Right lobe of liver (tissue), 6 donors: ENCODE data around the gene BABAM1. TPM values are rescaled to one million over a fixed set of nuclear protein-coding genes. Genes with fewer than 3 reads are reported as not detected.

Source experiments
- ATAC-seq, 4 donors: fragments of 200-7000 bp; cut with Tn5 transposase; one replicate each; pipeline ENCODE4 v1.9.1; 2020; ENCODE audit warnings: mild to moderate bottlenecking in 4 of 4, moderate library complexity in 4 of 4
- DNase-seq, 3 donors: peaks; one replicate each; pipeline ENCODE4 v3.0.0-alpha.2; 2020
- H3K27ac ChIP-seq, 3 donors: fragments of 200-600 bp; one replicate each; pipeline ENCODE4 v1.8.0; 2022
- H3K27me3 ChIP-seq, 2 donors: fragments of 200-600 bp; one replicate each; pipeline ENCODE4 v1.8.0; 2022
- H3K36me3 ChIP-seq, 4 donors: fragments of 200-600 bp; sonication (generic) in 1 of 4; one replicate each; pipeline versions ENCODE4 v1.5.1 to v1.8.0; 2017 to 2022; ENCODE audit warnings: control low read depth in 1 of 4
- H3K4me1 ChIP-seq, 4 donors: fragments of 200-600 bp; sonication (generic) in 1 of 4; one replicate each; pipeline versions ENCODE4 v1.5.1 to v1.8.0; 2017 to 2022; ENCODE audit warnings: control low read depth in 1 of 4
- H3K4me3 ChIP-seq, 3 donors: fragments of 200-600 bp; one replicate each; pipeline ENCODE4 v1.8.0; 2022
- H3K9me3 ChIP-seq, 4 donors: fragments of 200-600 bp; sonication (generic) in 1 of 4; one replicate each; pipeline versions ENCODE4 v1.5.1 to v1.8.0; 2017 to 2022; ENCODE audit warnings: control low read depth in 1 of 4
- POLR2A ChIP-seq: fragments of 450-650 bp; IDR thresholded peaks from one replicate; pipeline ENCODE4 v1.6.1; 2017; ENCODE audit warnings: antibody characterized with exemption, mild to moderate bottlenecking
- WGBS: methylation state at CpG from one replicate; pipeline ENCODE4 v1.1.6; 2018; ENCODE audit warnings: low coverage, low lambda C conversion rate; ENCODE audit not compliant: insufficient coverage; ENCODE audit errors: missing lambda C conversion rate; 5-methylcytosine and 5-hydroxymethylcytosine counted together
- intact Hi-C, 2 donors: fragments of 100-400 bp; cut with DNase I; formaldehyde crosslinking; loops; one replicate each; pipeline versions ENCODE4 v1.11.2 to v1.14.1; 2022
- total RNA-seq, 6 experiments: library from RNA; depleted of rRNA in 2 of 6; stranded (reverse); fragments of >200 nt in 2 of 6; fragmentation: NEBNext Ultra II Directional in 3 of 6; extraction: Animal tissue kit (Norgen Biotek cat#: 25700) in 3 of 6; gene quantifications; one replicate each; pipeline versions ENCODE4 v1.1.0 to v1.2.4, GENCODE V29; 2016 to 2023
- TF ChIP-seq, protein P1 (sequence below), 4 donors: fragments of 200-600 bp in 3 of 4; fragments of 450-650 bp in 1 of 4; IDR thresholded peaks; one replicate each; pipeline versions ENCODE4 v1.5.1 to v1.8.0; 2016 to 2022; ENCODE audit warnings: antibody characterized with exemption in 4 of 4, mild to moderate bottlenecking in 2 of 4
- donor health status: DM: no; HTN: yes; CAD: no.
- donor health status: DM: no; HTN: no; CAD: no.
- donor health status: DM: no; HTN: no; CAD: no.
- donor health status: DM: no; HTN: yes; CAD: no.
- donor health status: DM: no; HTN: yes; CAD: no.

The BABAM1 gene
- total RNA-seq, 6 experiments from 2014 or later: 29.2 to 51.3 (median 37.9) TPM

DNA sequence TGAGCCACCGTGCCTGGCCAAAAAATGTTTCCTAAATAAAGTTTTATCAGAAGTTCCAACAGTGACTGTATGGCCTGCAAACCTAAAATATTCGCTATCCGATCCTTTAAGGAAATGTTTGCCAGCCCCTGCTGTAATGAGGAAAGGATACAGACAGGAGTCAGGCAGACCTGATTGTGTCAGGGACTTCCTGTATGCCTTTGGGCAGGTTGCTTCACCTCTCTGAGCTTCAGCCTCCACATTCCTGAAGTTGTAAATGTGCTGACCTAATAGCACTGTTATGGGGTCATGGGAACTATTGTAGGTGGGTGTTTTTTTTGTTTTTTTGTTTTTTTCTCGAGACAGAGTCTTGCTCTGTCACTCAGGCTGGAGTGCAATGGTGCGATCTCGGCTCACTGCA lies 29.7 kb downstream of the BABAM1 start:
- peaks cover 0 to 2% (median 0%) of the 10 kb centered on the region in 4 donors for H3K36me3 ChIP-seq
- no peak for TF ChIP-seq POLR2A
- TF ChIP-seq, protein P1, sequence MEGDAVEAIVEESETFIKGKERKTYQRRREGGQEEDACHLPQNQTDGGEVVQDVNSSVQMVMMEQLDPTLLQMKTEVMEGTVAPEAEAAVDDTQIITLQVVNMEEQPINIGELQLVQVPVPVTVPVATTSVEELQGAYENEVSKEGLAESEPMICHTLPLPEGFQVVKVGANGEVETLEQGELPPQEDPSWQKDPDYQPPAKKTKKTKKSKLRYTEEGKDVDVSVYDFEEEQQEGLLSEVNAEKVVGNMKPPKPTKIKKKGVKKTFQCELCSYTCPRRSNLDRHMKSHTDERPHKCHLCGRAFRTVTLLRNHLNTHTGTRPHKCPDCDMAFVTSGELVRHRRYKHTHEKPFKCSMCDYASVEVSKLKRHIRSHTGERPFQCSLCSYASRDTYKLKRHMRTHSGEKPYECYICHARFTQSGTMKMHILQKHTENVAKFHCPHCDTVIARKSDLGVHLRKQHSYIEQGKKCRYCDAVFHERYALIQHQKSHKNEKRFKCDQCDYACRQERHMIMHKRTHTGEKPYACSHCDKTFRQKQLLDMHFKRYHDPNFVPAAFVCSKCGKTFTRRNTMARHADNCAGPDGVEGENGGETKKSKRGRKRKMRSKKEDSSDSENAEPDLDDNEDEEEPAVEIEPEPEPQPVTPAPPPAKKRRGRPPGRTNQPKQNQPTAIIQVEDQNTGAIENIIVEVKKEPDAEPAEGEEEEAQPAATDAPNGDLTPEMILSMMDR (IDR thresholded peaks at IDR 0.05): no peak
- H3K27ac ChIP-seq: no peak overlapping the region
- no peaks in the 10 kb centered on the region for H3K9me3 ChIP-seq
- 81% methylated on average over 3 of the region's 6 CpGs for WGBS
- intact Hi-C loops: no loop called here
- no peak overlapping the region for H3K4me3 ChIP-seq
- no peaks in the 10 kb centered on the region for H3K4me1 ChIP-seq
- no peaks in the 10 kb centered on the region for H3K27me3 ChIP-seq
- DNase-seq: no peak
- ATAC-seq: no peak

DNA sequence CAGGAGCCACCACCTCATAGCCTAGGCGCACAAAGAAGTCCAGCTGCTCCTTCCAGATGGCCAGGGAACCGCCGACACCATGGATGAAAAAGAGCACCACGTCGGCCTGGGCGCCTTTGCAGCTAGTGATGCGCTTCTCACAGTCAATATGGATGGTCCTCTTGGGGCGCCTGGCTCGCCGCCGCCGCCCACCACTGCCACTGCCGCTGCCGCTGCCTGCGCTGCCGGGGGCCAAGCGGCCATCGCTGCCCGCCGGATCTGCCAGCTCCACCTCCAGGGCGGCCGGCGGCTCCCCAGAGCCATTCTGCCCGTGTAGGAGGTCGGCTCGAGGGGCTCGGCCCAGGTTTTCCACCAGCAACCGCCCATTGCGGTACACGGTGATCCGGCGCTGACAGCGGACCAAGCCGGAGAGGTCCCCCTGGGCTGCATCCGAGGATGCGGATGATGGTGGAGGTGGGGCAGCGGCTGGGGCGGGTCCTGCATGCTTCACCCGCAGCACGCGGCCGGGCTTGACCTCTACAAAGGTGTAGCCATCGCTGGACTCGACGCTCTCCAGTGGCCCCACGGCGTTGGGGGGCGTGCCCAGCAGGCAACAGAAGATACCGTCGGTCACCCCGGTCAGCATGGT lies 33.9 kb downstream of the BABAM1 start:
- 90% methylated on average over 2 of the region's 51 CpGs for WGBS
- intact Hi-C loops: no loop called here
- Histone ChIP-seq H3K4me1 (peaks cover 0 to 22% (median 10%) of the 10 kb centered on the region in 4 donors), H3K9me3 (no peaks in the 10 kb centered on the region), H3K36me3 (peaks cover 0 to 2% (median 0%) of the 10 kb centered on the region in 4 donors), H3K27ac (no peak overlapping the region), H3K4me3 (no peak overlapping the region), H3K27me3 (no peaks in the 10 kb centered on the region)
- DNase-seq: no peak
- no peak for ATAC-seq
- no peak for TF ChIP-seq POLR2A
- TF ChIP-seq, protein P1 (IDR thresholded peaks at IDR 0.05): no peak

DNA sequence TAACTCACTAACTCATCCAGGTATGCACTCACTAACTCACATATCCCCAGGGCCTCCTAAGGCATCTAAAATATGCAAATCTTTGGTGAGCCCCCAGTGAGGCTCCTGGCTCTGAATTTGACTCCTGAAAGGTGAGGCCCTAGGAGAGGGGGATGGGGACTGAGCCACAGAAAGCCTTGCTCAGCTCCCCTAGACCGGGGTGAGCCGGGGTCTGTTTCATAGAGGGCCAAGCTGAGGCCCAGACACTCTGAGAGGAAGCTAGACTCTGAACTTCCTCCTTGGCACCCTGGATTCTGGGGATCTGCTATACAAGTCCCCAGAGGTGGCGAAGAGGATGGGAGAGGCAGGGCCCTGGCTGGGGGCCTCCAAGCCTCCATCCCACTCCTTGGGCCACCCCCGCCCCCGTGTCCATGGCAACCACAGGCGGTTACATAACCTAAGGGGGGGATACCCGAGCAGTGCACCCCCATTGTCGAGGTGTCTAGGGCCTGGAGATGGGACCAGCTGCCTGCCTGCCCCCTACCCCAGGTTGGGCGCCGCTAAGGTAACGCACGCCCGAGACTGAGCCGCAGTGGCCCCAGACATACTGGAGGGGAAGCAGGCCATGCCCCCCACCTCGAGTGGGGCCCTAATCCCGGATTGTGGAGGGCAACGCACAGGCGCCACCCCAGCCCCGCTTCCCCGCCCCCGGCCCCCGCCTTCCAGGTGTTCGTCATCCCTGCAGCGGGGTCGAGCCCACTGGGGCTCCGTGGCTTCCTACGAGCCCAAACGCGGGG lies 35.3 kb downstream of the BABAM1 start:
- Histone ChIP-seq H3K9me3 (no peaks in the 10 kb centered on the region), H3K4me1 (peaks cover 0 to 31% (median 15%) of the 10 kb centered on the region in 4 donors), H3K4me3 (peak overlapping the region; percentile 87 to 95 (median 92)), H3K27me3 (no peaks in the 10 kb centered on the region), H3K27ac (peak overlapping the region; percentile 58 to 77 (median 71)), H3K36me3 (peaks cover 0 to 2% (median 0%) of the 10 kb centered on the region in 4 donors)
- peak in 1 of 3 donors; percentile 62 for DNase-seq
- ATAC-seq: no peak
- WGBS: 30% methylated on average over 2 of the region's 29 CpGs
- TF ChIP-seq POLR2A: no peak
- TF ChIP-seq, protein P1 (IDR thresholded peaks at IDR 0.05): no peak
- intact Hi-C loops: no loop called here

DNA sequence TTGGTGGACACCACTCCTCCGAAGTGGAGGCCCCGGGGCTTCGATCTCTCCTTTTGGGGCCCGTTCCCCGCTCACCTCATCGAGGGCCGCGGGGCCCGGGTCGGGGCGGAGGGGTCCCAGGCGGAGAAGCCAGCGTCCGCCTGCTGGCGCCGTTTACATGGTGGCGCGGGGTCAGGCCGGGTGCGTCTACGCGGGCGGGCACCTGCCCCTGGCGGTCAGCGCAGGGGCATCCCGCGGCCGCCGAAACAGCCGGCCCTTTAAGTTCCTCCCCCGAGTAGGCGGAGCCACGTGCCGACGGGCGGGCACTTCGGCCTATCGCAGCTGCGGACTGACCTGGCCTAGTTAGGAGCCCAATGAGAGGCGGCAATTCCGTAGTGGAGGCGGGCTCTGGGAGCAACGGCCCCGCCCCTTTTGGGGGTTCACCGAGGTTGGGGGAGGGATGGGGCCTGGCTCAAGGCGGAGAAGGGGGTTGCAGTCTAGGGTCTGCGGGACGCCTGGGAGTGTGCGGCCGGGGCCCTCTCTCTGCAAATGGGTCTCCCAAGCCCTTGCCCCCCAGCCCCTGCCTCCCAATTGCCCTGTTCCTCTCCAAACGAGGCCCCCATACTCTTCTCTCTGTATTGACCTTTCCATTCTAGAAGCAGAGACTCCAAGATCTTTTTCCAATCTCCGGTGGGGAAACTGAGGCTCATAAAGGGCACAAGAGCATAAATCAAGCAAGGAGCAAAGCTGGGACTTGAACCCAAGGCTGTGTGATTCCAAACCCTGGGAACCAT lies 36.1 kb downstream of the BABAM1 start, which contains the start of gene ABHD8:
TSS of gene ABHD8 (minus strand) at position 259 of the 773 bp plus-strand sequence. CDS start 1,809 bp downstream, outside the sequence.
- ATAC-seq: peak; percentile 72 to 83 (median 77)
- Histone ChIP-seq H3K27ac (peak within 1 kb of the TSS; percentile 58 to 77 (median 71)), H3K27me3 (no peaks in the 10 kb centered on the region), H3K4me1 (peaks cover 0 to 31% (median 15%) of the 10 kb centered on the region in 4 donors), H3K4me3 (peak within 1 kb of the TSS; percentile 87 to 95 (median 92)), H3K36me3 (peaks cover 0 to 2% (median 0%) of the 10 kb centered on the region in 4 donors), H3K9me3 (no peaks in the 10 kb centered on the region)
- peak; percentile 97 to 99 (median 99) for DNase-seq
- WGBS: 8% methylated on average over 3 of the region's 52 CpGs
- intact Hi-C loops: no loop called here
- TF ChIP-seq, protein P1 (IDR thresholded peaks at IDR 0.05): peak; percentile 65 to 83 (median 71)
- TF ChIP-seq POLR2A: peak; percentile 71
